NCI-H748 (cell line): ENCODE results near the gene SPATA4.
"Not testable (repeated sequence)": the region's sequence is repeated elsewhere in the genome, so short reads cannot be mapped to it uniquely, and the experiment has no call there.

Source experiments
- DNase-seq: peaks from one replicate; lab custom pipeline; 2025; ENCODE audit not compliant: unreplicated experiment; lab: John Stamatoyannopoulos, UW

Gene SPATA4

GRCh38 chr4:176195184-176195978 lies at the start of gene SPATA4:
SPATA4 (minus strand) TSS chr4:176195585; CDS start chr4:176195562, 23 bp downstream.
- peak; percentile 93 for DNase-seq

- DNase-seq = no peak
Measured at GRCh38 chr4:176242764-176243347, 47.5 kb upstream of the SPATA4 start.

GRCh38 chr4:176241703-176242102 lies 46.3 kb upstream of the SPATA4 start:
- no peak for DNase-seq

GRCh38 chr4:176238826-176239225 lies 43.4 kb upstream of the SPATA4 start:
- DNase-seq = no peak

GRCh38 chr4:176238157-176238610 lies 42.8 kb upstream of the SPATA4 start:
- no peak for DNase-seq

GRCh38 chr4:176236946-176237345 lies 41.6 kb upstream of the SPATA4 start:
- DNase-seq = peak; percentile 37

- DNase-seq = no peak
Measured at GRCh38 chr4:176230836-176231235, 35.5 kb upstream of the SPATA4 start.

DNA sequence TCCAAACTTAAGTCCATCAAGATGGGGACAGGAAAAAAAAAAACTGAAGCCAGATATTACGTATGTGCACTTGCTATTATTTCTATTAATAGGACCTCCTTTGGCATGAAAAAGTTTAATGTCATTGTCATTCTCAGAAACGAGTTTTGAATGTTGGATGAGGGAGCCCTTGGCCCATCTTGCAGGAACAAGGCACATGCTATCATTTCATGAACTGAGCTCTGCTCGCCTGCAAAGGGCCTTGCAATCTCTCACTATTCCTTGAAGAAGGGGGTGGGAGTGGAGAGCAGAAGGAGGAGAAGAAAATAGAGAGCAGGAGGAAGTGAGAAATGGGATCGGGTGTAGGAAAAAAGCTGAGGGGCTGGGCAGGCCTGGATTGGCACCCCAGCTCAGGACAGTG lies 34.3 kb upstream of the SPATA4 start:
- no peak for DNase-seq

DNA sequence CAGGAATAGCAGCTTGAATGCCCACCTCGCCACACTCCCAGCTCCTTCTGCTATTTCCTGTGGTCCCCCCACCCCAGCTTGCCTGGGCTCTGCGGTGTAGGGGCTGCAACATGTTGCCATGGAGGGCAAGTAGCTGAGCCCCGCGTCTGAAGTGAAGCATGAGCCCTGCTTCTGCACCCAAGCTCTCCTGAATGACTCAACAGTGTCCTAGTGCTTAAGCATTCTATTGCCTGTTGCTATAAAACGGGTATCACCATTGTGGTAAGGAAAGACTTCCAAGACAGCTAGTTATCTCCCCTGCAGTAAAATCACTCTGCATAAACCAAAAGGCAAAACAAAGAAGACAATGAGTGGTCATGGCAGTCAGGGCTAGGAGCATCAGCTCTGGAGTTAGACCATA lies 31.4 kb upstream of the SPATA4 start:
- DNase-seq = no peak

DNA sequence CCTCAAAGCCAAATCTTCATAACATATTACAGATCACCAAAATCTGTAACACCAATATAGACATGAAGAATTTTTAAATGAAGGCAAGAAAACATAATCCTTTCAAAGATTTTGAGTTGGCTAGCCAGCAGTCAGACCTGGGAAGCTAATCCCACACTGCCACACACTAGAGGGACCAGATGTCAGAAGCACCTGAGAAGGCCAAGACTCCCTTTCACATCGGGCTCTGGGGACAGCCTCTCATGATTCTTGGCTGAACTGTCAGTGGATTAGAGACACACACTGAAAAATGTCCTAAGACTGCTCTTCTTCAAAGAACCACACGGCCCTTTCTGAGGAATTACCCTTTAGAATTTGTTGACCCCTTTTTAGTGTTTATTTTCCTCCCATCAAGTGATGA lies 28.2 kb upstream of the SPATA4 start:
- no peak for DNase-seq

GRCh38 chr4:176222149-176222548 lies 26.8 kb upstream of the SPATA4 start:
- no peak for DNase-seq

- peak; percentile 15 for DNase-seq
Measured at GRCh38 chr4:176217510-176217909, 22.1 kb upstream of the SPATA4 start.

DNA sequence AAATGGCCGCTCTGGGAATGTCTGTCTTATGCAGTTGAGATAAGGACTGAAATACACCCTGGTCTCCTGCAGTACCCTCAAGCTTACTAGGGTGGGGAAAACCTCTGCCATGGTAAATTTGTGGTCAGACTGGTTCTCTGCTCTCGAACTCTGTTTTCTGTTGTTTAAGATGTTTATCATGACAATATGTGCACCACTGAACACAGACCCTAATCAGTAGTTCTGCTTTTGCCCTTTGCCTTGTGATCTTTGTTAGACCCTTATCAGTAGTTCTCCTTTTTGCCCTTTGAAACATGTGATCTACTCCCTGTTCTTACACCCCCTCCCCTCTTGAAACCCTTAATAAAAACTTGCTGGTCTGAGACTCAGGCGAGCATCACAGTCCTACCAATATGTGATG lies 17.0 kb upstream of the SPATA4 start:
- DNase-seq = not testable (repeated sequence)

DNA sequence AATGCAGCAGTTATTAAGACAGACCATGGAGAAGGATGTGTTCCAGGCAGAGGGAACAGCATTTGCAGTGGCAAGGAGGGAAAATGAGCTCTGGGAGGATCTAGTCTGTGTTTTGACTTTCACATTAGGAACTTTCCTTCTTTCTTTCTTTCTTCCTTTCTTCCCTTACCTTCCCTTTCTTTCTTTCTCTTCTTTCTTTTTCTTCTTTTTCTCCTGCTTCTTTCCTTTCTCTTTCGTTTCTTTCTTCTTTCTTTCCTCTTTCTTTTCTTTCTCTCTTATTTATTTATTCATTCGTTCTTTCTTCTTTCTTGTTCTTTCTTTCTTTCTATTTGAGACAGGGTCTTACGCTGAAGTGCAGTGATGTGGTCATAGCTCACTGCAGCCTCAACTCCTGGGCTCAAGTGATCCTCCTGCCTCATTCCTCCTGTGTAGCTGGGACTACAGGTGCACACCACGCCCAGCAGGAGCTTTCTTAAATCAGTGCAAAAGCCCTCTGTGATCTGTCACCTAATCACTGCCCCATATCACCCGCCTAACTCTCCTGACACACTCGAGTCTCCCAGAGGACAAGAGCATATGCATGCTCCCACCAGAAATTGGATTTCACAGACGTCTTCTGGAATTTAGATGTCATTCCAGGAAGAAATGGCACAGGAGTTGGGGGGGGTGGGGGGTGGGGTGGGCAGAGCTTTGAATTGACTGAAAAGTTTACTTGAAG lies 15.4 kb upstream of the SPATA4 start:
- no peak for DNase-seq

GRCh38 chr4:176210101-176210500 lies 14.7 kb upstream of the SPATA4 start:
- DNase-seq = no peak

GRCh38 chr4:176209535-176209934 lies 14.2 kb upstream of the SPATA4 start:
- no peak for DNase-seq

DNA sequence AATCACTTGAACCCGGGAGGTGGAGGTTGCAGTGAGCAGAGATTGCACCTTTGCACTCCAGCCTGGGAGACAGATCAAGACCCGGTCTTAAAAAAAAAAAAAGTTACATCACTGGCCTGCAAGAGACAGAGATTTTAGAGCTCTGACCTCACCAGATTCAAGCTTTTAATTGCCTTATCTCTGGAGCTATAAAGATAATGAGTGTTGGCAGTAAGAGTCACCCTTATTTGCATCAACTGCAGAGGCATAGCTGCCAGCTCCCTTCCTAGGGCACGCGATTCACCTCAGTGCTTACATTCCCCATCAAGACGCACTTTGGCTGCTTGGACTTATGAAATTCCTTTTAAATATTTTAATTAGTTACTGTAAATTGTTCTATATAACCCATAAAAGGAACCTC lies 12.5 kb upstream of the SPATA4 start:
- no peak for DNase-seq

DNA sequence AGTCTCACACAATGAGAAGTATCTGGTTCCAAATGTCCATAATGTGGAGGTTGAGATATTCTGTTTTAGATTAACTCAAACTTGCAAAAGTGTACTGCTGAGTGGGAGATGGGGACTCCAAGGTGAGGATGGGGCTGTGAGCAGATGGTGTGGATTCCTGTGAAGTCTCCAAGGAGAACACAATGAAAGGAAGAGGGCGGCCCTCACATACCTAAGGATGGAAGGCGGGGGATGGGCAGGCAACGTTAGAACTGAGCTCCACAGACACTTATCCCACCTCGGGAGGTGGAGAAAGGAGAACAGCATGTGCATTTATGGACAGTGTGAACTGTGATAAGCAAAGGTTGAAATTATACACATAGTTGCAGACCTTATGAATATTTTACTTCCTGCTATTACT lies 9.9 kb upstream of the SPATA4 start:
- no peak for DNase-seq

- DNase-seq = peak; percentile 80
Measured at GRCh38 chr4:176198316-176198903, 3.0 kb upstream of the SPATA4 start.

DNA sequence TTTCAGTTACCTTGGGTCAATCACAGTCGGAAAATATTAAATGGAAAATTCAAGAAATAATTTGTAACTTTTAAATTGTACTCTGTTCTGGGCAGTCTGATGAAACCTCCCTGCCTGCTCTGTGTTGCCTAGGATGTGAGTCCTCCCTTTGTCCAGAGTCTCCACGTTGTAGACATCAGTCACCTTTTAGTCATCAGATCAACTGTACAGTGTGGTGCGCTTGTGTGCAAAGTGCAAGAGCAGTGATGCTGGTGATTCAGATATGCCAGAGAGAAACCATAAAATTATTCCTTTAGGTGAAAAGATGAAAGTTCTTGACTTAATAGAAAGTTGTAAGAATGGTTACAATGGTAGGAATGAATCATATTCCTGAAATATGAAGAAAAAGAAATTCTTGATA lies 1.4 kb downstream of the SPATA4 start:
- no peak for DNase-seq

DNA sequence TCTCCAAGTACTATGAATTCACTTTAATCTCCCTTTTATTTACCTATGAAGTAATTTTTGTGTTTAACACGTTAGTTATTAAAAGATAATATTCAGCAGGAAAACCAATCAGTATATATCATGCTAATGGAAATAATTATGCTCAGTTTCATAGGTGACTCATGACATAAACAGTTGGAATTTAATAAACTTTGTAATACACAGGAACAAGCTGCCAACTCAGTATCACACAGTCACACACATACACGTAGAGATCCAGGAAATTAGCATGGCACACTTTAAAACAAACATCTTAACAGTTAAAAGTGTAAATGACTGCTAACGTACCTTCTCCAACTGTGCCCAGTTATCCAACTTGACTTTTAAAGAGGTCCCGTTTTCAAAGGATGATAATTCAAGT lies 2.3 kb downstream of the SPATA4 start:
- DNase-seq = no peak

GRCh38 chr4:176191974-176192373 lies 3.4 kb downstream of the SPATA4 start:
- DNase-seq = peak; percentile 92
